GM18508 (cell line): Measurements from ENCODE around the gene ZNF792.
"Not testable (repeated sequence)": the region's sequence is repeated elsewhere in the genome, so short reads cannot be mapped to it uniquely, and the experiment has no call there.

Experiments used
- ATAC-seq: cut with Tn5 transposase; IDR thresholded peaks from one replicate; pipeline ENCODE4 v1.9.1; 2021; ENCODE audit warnings: moderate number of reproducible peaks; ENCODE audit not compliant: insufficient read depth, unreplicated experiment

ZNF792 gene

GRCh38 chr19:34999498-35000337 lies 35.7 kb upstream of the ZNF792 start, which contains the start of gene GRAMD1A:
TSS of gene GRAMD1A (plus strand) at chr19:35000323. CDS start at chr19:35000479, 156 bp downstream.
- ATAC-seq, result no peak

GRCh38 chr19:34998777-34999497 lies 34.9 kb upstream of the ZNF792 start:
- ATAC-seq, result no peak

- not testable (repeated sequence) for ATAC-seq
Measured at GRCh38 chr19:34998224-34998623, 34.2 kb upstream of the ZNF792 start.

GRCh38 chr19:34997071-34997617 lies 33.1 kb upstream of the ZNF792 start:
- no peak for ATAC-seq

GRCh38 chr19:34995551-34995950 lies 31.5 kb upstream of the ZNF792 start:
- ATAC-seq, result no peak

- ATAC-seq, result no peak
Measured at GRCh38 chr19:34994643-34995541, 30.9 kb upstream of the ZNF792 start.

- ATAC-seq, result no peak
Measured at GRCh38 chr19:34994286-34994642, 30.2 kb upstream of the ZNF792 start.

- ATAC-seq, result not testable (repeated sequence)
Measured at GRCh38 chr19:34992582-34992981, 28.6 kb upstream of the ZNF792 start.

- no peak for ATAC-seq
Measured at GRCh38 chr19:34991542-34992333, 27.7 kb upstream of the ZNF792 start.

GRCh38 chr19:34990578-34991192 lies 26.7 kb upstream of the ZNF792 start:
- no peak for ATAC-seq

- no peak for ATAC-seq
Measured at GRCh38 chr19:34989298-34989697, 25.3 kb upstream of the ZNF792 start.

- no peak for ATAC-seq
Measured at GRCh38 chr19:34988119-34988518, 24.1 kb upstream of the ZNF792 start.

- ATAC-seq, result no peak
Measured at GRCh38 chr19:34985249-34986022, 21.4 kb upstream of the ZNF792 start.

GRCh38 chr19:34984287-34984686 lies 20.3 kb upstream of the ZNF792 start:
- ATAC-seq, result no peak

- no peak for ATAC-seq
Measured at GRCh38 chr19:34983786-34984185, 19.8 kb upstream of the ZNF792 start.

GRCh38 chr19:34982275-34982674 lies 18.2 kb upstream of the ZNF792 start:
- no peak for ATAC-seq

- ATAC-seq, result no peak
Measured at GRCh38 chr19:34979819-34980640, 16.0 kb upstream of the ZNF792 start.
